GM18858 (cell line): ENCODE measurements around the gene IFIH1.

Experiments
- ATAC-seq: cut with Tn5 transposase; IDR thresholded peaks from one replicate; pipeline ENCODE4 v1.9.1; 2021; ENCODE audit not compliant: unreplicated experiment

IFIH1 gene

GRCh38 chr2:162318328-162319180 is at the start of gene IFIH1:
Gene IFIH1 (minus strand): TSS chr2:162318684. CDS start chr2:162318307, 377 bp downstream.
- ATAC-seq, result peak; percentile 80

- no peak for ATAC-seq
Measured at GRCh38 chr2:162365392-162365791, 46.9 kb upstream of the IFIH1 start.

GRCh38 chr2:162344617-162344950 is 26.1 kb upstream of the IFIH1 start:
- ATAC-seq, result no peak

- peak; percentile 94 for ATAC-seq
Measured at GRCh38 chr2:162343824-162344616, 25.5 kb upstream of the IFIH1 start, which contains the start of gene GCA. Gene GCA (plus strand): TSS chr2:162344132. CDS start chr2:162344249, 117 bp downstream.

- peak; percentile 0 for ATAC-seq
Measured at GRCh38 chr2:162343492-162343823, 25.0 kb upstream of the IFIH1 start.

- ATAC-seq, result no peak
Measured at GRCh38 chr2:162342841-162343240, 24.4 kb upstream of the IFIH1 start.

- ATAC-seq, result no peak
Measured at GRCh38 chr2:162342321-162342720, 23.8 kb upstream of the IFIH1 start.

- ATAC-seq, result no peak
Measured at GRCh38 chr2:162340822-162341221, 22.3 kb upstream of the IFIH1 start.

- ATAC-seq, result no peak
Measured at GRCh38 chr2:162337868-162338267, 19.4 kb upstream of the IFIH1 start.

- ATAC-seq, result peak; percentile 47
Measured at GRCh38 chr2:162333968-162334367, 15.5 kb upstream of the IFIH1 start.

- ATAC-seq, result no peak
Measured at GRCh38 chr2:162330881-162331280, 12.4 kb upstream of the IFIH1 start.

- peak; percentile 87 for ATAC-seq
Measured at GRCh38 chr2:162328424-162329157, 10.1 kb upstream of the IFIH1 start.

- no peak for ATAC-seq
Measured at GRCh38 chr2:162327806-162328205, 9.3 kb upstream of the IFIH1 start.

- ATAC-seq, result no peak
Measured at GRCh38 chr2:162327134-162327769, 8.8 kb upstream of the IFIH1 start.

- no peak for ATAC-seq
Measured at GRCh38 chr2:162324953-162325352, 6.5 kb upstream of the IFIH1 start.

GRCh38 chr2:162320864-162321517 is 2.5 kb upstream of the IFIH1 start:
- ATAC-seq, result no peak

- peak; percentile 3 for ATAC-seq
Measured at GRCh38 chr2:162317861-162318327, 590 bp downstream of the IFIH1 start.

GRCh38 chr2:162317058-162317742 is 1.3 kb downstream of the IFIH1 start:
- ATAC-seq, result no peak

GRCh38 chr2:162316590-162316989 is 1.9 kb downstream of the IFIH1 start:
- ATAC-seq, result no peak

- ATAC-seq, result no peak
Measured at GRCh38 chr2:162315938-162316337, 2.5 kb downstream of the IFIH1 start.
